H1 (cell line): ENCODE results near the gene ITPR3.

Experiments
- BRCA1 ChIP-seq: IDR thresholded peaks from 2 replicates; pipeline ENCODE4 v1.6.1; 2012; ENCODE audit warnings: low read depth, low read length, improper control_type of control experiment
- CBX8 ChIP-seq: fragments of 300-800, 300-1000 bp; sonication (generic); IDR thresholded peaks from 2 replicates; pipeline ENCODE4 v1.7.1; 2016; ENCODE audit warnings: low read depth, low read length, borderline replicate concordance
- CTCF ChIP-seq, 3 experiments: IDR thresholded peaks; 1 replicate in 2 of 3; 2 replicates in 1 of 3; pipeline versions ENCODE4 v1.5.1 to v1.6.1; 2011; ENCODE audit warnings: low read length in 3 of 3, mild to moderate bottlenecking in 3 of 3, inconsistent platforms in 2 of 3, low read depth in 1 of 3, moderate library complexity in 1 of 3; ENCODE audit not compliant: insufficient read depth in 1 of 3; ENCODE audit errors: control extremely low read depth in 1 of 3
- EZH2 ChIP-seq: fragments of 200-600 bp; sonication (generic); IDR thresholded peaks from 2 replicates; pipeline ENCODE4 v1.7.1; 2012; ENCODE audit warnings: low read depth, mild to moderate bottlenecking, moderate library complexity, low read length, inconsistent platforms; ENCODE audit not compliant: severe bottlenecking
- POU5F1 ChIP-seq: IDR thresholded peaks from 2 replicates; pipeline ENCODE4 v1.6.1; 2011; ENCODE audit warnings: low read depth, mild to moderate bottlenecking, low read length, moderate library complexity
- SIN3A ChIP-seq, 2 experiments: IDR thresholded peaks in 1 of 2; conservative IDR thresholded peaks in 1 of 2; 2 replicates each; pipeline ENCODE4 v1.6.1; 2011 to 2012; ENCODE audit warnings: low read length in 2 of 2, improper control_type of control experiment in 1 of 2, low read depth in 1 of 2, mild to moderate bottlenecking in 1 of 2
- ZNF274 ChIP-seq: IDR thresholded peaks from 2 replicates; pipeline ENCODE4 v1.7.0; 2012; ENCODE audit warnings: low read length, borderline replicate concordance; ENCODE audit errors: extremely low read depth

- TF ChIP-seq CTCF (IDR thresholded peaks at IDR 0.05; ENCODE audit: control extremely low read depth in 1 of 3, insufficient read depth in 1 of 3, low read depth in 1 of 3, low read length in 3 of 3) = no peak
- no peak for TF ChIP-seq EZH2
- TF ChIP-seq ZNF274 = no peak
- no peak for TF ChIP-seq BRCA1
- no peak for TF ChIP-seq POU5F1
- TF ChIP-seq SIN3A (conservative IDR thresholded peaks at IDR 0.05 in 1 of 2, IDR thresholded peaks at IDR 0.05 in 1 of 2; ENCODE audit: low read depth in 1 of 2, low read length in 2 of 2) = no peak
- TF ChIP-seq CBX8 = no peak
Observed at GRCh38 chr6:33684983-33685382, 63.9 kb downstream of the ITPR3 start.
